ENCODE data around the gene ERC2.
A peak's percentile ranks its signal among the peaks of the same experiment; 100 is the strongest.

Gene ERC2

DNA sequence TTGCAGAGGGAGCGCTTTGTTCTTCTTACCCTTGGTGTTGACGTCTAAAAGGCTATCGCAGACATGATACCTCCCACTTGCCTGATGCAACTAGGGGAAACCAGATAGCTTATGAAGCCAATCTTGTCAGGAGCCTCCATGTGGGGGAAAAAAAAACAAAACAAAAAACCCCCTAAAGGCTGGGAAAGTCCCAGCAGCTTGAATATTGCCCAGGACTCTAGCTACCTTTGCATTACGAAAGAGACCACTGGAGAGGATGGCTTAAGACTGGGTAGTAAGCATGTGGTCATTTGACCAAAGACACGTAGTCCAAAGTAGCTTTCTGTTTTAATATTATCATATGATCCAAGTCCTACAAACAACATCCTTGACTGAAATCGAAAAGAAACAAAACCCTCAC lies 860.4 kb downstream of the ERC2 start (continued):
- TF ChIP-seq ZNF169 (tag by site-specific recombination; IDR thresholded peaks at IDR 0.05) (no peak), ZXDB (tag by site-specific recombination; IDR thresholded peaks at IDR 0.05) (no peak), ZNF585B (tag by site-specific recombination; IDR thresholded peaks at IDR 0.05) (no peak), ZNF366 (tag by site-specific recombination; conservative IDR thresholded peaks at IDR 0.05) (no peak), ZNF24 (tag by site-specific recombination; IDR thresholded peaks at IDR 0.05) (no peak), HOXC10 (CRISPR knock-in tag; IDR thresholded peaks at IDR 0.05) (no peak)
- TF ChIP-seq, protein P1, sequence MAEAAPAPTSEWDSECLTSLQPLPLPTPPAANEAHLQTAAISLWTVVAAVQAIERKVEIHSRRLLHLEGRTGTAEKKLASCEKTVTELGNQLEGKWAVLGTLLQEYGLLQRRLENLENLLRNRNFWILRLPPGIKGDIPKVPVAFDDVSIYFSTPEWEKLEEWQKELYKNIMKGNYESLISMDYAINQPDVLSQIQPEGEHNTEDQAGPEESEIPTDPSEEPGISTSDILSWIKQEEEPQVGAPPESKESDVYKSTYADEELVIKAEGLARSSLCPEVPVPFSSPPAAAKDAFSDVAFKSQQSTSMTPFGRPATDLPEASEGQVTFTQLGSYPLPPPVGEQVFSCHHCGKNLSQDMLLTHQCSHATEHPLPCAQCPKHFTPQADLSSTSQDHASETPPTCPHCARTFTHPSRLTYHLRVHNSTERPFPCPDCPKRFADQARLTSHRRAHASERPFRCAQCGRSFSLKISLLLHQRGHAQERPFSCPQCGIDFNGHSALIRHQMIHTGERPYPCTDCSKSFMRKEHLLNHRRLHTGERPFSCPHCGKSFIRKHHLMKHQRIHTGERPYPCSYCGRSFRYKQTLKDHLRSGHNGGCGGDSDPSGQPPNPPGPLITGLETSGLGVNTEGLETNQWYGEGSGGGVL (tag by site-specific recombination; IDR thresholded peaks at IDR 0.05): peak; percentile 70
- TF ChIP-seq, protein P2, sequence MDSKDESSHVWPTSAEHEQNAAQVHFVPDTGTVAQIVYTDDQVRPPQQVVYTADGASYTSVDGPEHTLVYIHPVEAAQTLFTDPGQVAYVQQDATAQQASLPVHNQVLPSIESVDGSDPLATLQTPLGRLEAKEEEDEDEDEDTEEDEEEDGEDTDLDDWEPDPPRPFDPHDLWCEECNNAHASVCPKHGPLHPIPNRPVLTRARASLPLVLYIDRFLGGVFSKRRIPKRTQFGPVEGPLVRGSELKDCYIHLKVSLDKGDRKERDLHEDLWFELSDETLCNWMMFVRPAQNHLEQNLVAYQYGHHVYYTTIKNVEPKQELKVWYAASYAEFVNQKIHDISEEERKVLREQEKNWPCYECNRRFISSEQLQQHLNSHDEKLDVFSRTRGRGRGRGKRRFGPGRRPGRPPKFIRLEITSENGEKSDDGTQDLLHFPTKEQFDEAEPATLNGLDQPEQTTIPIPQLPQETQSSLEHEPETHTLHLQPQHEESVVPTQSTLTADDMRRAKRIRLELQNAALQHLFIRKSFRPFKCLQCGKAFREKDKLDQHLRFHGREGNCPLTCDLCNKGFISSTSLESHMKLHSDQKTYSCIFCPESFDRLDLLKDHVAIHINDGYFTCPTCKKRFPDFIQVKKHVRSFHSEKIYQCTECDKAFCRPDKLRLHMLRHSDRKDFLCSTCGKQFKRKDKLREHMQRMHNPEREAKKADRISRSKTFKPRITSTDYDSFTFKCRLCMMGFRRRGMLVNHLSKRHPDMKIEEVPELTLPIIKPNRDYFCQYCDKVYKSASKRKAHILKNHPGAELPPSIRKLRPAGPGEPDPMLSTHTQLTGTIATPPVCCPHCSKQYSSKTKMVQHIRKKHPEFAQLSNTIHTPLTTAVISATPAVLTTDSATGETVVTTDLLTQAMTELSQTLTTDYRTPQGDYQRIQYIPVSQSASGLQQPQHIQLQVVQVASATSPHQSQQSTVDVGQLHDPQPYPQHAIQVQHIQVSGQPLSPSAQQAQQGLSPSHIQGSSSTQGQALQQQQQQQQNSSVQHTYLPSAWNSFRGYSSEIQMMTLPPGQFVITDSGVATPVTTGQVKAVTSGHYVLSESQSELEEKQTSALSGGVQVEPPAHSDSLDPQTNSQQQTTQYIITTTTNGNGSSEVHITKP (tag by site-specific recombination; IDR thresholded peaks at IDR 0.05): 0 out of 2 replicates have a peak, but pooled peaks have one; percentile 10

DNA sequence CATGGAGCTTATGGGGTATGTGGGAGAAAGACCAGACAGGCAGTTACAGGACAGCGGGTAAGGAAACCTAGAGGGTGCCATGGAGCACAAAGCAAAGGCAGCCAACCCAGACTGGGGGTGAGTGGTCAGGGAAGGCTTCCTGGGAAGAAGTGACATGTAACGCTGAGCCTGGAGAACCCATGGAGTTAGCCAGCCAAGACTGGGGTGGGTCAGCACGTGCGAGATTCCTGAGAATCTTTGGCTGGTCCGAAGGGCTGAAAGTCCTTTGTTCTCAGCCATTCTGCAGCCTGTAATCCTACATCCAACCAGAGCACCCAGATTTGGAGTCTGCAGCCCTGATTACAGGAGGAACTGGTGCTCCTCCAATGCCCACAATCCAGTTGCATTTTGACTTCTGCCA lies 861.1 kb downstream of the ERC2 start:
- TF ChIP-seq, protein P1 (tag by site-specific recombination; IDR thresholded peaks at IDR 0.05): no peak
- TF ChIP-seq EGR2 (tag by site-specific recombination; IDR thresholded peaks at IDR 0.05; ENCODE audit: low read depth) (no peak), SP3 (tag by site-specific recombination; IDR thresholded peaks at IDR 0.05) (no peak), MEIS1 (CRISPR knock-in tag; IDR thresholded peaks at IDR 0.05; ENCODE audit: borderline replicate concordance) (no peak)
- Histone ChIP-seq H3K27ac (ENCODE audit: extremely low read depth, low read depth, low read length) (no peak overlapping the region), H3K36me3 (ENCODE audit: control insufficient read depth in 2 of 2, insufficient read depth in 1 of 2, low read length in 2 of 2) (no peaks in the 10 kb centered on the region), H3K4me1 (ENCODE audit: control insufficient read depth, insufficient read depth, low read length) (no peaks in the 10 kb centered on the region), H3K4me3 (ENCODE audit: low read depth, low read length) (no peak overlapping the region), H3K9me3 (ENCODE audit: control insufficient read depth, insufficient read depth, low read depth, low read length) (no peaks in the 10 kb centered on the region)
- ChIA-PET CTCF (interaction anchor here (1.2 kb wide), 1 partner anchor 140 kb away, joined by 3 read pairs; no protein-coding TSS in a partner anchor), POLR2A (no interaction called here)

DNA sequence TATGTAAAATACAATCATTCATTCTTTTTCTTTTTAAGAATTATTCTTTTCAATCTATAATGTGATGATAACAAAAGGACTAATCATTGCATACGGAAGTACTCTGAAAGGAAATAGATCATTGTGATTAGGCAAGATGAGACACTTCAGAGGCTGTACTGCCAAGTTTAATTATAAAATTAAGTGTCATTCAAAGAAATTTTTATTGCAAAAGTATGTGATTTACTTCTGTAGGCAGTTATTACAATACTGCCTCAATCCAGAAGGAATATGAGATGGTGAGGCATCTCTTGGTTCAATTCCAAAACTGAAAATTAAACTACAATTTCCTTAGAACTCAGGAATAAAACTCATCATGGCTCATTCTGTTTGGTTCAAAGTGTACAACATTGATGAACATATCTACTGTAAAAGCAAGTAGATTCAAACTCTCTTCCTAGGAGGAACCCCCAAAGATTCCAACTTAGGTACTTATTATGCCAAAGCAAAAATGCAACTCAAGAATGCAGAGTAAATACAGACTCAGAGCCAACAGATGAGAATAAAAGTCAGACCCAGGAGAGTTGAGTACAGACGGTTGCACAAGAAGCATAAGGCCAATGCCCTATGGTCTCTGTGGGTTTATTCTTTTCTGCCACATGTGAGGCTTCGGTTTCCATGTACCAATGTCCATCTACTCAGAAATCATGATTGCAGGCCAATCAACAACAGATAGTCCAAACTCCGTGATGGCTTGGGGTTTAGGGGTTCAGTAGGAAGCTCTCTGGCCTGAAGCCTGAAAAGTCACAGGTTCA lies 862.6 kb downstream of the ERC2 start:
- no peaks in the 10 kb centered on the region for H3K36me3 ChIP-seq (ENCODE audit: control insufficient read depth in 2 of 2, insufficient read depth in 1 of 2, low read length in 2 of 2)
- no peak overlapping the region for H3K4me3 ChIP-seq (ENCODE audit: low read depth, low read length)
- CTCF ChIA-PET: no interaction called here
- H3K27ac ChIP-seq (ENCODE audit: extremely low read depth, low read depth, low read length): no peak overlapping the region
- H3K4me1 ChIP-seq (ENCODE audit: control insufficient read depth, insufficient read depth, low read length): no peaks in the 10 kb centered on the region
- H3K9me3 ChIP-seq (ENCODE audit: control insufficient read depth, insufficient read depth, low read depth, low read length): no peaks in the 10 kb centered on the region
- POLR2A ChIA-PET: no interaction called here
- TF ChIP-seq, protein P3, sequence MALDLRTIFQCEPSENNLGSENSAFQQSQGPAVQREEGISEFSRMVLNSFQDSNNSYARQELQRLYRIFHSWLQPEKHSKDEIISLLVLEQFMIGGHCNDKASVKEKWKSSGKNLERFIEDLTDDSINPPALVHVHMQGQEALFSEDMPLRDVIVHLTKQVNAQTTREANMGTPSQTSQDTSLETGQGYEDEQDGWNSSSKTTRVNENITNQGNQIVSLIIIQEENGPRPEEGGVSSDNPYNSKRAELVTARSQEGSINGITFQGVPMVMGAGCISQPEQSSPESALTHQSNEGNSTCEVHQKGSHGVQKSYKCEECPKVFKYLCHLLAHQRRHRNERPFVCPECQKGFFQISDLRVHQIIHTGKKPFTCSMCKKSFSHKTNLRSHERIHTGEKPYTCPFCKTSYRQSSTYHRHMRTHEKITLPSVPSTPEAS (tag by site-specific recombination; IDR thresholded peaks at IDR 0.05): no peak
- TF ChIP-seq ZNF660 (tag by site-specific recombination; IDR thresholded peaks at IDR 0.05) (no peak), ZNF169 (tag by site-specific recombination; IDR thresholded peaks at IDR 0.05) (no peak), HOXA7 (CRISPR knock-in tag; IDR thresholded peaks at IDR 0.05; ENCODE audit: borderline replicate concordance) (no peak), ZNF48 (tag by site-specific recombination; IDR thresholded peaks at IDR 0.05) (no peak), REPIN1 (tag by site-specific recombination; IDR thresholded peaks at IDR 0.05; ENCODE audit: low read depth) (no peak)
- TF ChIP-seq, protein P4, sequence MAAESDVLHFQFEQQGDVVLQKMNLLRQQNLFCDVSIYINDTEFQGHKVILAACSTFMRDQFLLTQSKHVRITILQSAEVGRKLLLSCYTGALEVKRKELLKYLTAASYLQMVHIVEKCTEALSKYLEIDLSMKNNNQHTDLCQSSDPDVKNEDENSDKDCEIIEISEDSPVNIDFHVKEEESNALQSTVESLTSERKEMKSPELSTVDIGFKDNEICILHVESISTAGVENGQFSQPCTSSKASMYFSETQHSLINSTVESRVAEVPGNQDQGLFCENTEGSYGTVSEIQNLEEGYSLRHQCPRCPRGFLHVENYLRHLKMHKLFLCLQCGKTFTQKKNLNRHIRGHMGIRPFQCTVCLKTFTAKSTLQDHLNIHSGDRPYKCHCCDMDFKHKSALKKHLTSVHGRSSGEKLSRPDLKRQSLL (tag by site-specific recombination; IDR thresholded peaks at IDR 0.05): no peak
- TF ChIP-seq, protein P5, sequence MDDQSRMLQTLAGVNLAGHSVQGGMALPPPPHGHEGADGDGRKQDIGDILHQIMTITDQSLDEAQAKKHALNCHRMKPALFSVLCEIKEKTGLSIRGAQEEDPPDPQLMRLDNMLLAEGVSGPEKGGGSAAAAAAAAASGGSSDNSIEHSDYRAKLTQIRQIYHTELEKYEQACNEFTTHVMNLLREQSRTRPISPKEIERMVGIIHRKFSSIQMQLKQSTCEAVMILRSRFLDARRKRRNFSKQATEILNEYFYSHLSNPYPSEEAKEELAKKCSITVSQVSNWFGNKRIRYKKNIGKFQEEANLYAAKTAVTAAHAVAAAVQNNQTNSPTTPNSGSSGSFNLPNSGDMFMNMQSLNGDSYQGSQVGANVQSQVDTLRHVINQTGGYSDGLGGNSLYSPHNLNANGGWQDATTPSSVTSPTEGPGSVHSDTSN (CRISPR knock-in tag; IDR thresholded peaks at IDR 0.05): no peak
- TF ChIP-seq, protein P6, sequence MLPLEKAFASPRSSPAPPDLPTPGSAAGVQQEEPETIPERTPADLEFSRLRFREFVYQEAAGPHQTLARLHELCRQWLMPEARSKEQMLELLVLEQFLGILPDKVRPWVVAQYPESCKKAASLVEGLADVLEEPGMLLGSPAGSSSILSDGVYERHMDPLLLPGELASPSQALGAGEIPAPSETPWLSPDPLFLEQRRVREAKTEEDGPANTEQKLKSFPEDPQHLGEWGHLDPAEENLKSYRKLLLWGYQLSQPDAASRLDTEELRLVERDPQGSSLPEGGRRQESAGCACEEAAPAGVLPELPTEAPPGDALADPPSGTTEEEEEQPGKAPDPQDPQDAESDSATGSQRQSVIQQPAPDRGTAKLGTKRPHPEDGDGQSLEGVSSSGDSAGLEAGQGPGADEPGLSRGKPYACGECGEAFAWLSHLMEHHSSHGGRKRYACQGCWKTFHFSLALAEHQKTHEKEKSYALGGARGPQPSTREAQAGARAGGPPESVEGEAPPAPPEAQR (tag by site-specific recombination; IDR thresholded peaks at IDR 0.05): no peak

Measured in HEK293 (cell line).